NCI-H526 treated with DMSO at 0.1 percent for 48 hours (cell line): ENCODE data around the gene PAQR4.
"Not testable (repeated sequence)": the region's sequence is repeated elsewhere in the genome, so short reads cannot be mapped to it uniquely, and the experiment has no call there.

Experiments used
- DNase-seq: peaks from one replicate; lab custom pipeline; 2025; lab: John Stamatoyannopoulos, UW

PAQR4 gene

GRCh38 chr16:2968738-2969544 lies at the start of gene PAQR4:
Gene PAQR4, plus strand, starts transcription at chr16:2969348. Its CDS starts 327 bp downstream, at chr16:2969675.
- DNase-seq: peak; percentile 75

DNA sequence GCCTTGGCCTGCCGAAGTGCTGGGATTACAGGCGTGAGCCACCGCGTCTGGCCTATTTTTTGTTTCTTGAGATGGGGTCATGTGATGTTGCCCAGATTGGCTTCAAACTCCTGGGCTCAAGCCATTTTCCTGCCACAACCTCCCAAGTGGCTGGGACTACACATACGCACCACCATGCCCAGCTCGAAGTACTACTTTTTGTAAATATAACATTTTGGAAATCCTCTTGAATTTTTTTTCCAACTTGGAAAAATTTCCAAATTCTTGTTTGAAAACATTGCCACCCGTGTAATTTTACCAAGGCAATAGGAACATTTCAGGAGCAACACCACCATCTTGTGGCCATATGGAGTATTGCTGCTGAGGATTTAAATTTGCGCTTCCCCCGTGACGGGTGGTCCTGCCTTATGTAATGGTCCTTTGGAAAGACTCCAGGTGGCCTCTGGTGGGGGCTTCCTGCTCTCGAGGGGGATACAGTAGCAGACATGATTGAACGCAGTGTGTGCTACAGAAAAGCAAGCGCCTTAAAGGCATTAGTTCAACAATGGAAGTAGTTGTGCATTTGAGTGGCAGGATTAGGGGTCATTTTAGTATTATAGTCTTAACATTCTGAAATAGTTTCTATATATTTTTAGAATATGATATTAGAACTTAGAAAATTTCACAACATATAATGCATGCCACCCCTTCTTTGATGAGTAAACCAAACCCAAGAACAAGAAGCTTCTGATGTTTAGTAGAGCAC lies 49.5 kb upstream of the PAQR4 start:
- DNase-seq: no peak

DNA sequence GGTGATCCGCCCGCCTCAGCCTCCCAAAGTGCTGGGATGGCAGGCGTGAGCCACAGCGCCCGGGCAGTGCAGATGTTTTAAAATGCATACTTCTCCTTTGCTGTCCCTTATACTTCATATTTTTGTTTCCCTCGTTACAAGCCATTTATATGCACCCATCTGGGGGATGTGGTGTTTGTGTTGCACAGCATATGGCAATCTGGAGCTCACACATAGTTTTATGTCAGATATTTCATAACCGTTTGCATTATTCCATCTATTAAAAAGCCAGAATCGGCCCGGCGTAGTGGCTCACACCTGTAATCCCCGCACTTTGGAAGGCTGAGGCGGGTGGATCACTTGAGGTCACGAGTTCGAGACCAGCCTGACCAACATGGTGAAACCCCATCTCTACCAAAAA lies 45.7 kb upstream of the PAQR4 start:
- no peak for DNase-seq

DNA sequence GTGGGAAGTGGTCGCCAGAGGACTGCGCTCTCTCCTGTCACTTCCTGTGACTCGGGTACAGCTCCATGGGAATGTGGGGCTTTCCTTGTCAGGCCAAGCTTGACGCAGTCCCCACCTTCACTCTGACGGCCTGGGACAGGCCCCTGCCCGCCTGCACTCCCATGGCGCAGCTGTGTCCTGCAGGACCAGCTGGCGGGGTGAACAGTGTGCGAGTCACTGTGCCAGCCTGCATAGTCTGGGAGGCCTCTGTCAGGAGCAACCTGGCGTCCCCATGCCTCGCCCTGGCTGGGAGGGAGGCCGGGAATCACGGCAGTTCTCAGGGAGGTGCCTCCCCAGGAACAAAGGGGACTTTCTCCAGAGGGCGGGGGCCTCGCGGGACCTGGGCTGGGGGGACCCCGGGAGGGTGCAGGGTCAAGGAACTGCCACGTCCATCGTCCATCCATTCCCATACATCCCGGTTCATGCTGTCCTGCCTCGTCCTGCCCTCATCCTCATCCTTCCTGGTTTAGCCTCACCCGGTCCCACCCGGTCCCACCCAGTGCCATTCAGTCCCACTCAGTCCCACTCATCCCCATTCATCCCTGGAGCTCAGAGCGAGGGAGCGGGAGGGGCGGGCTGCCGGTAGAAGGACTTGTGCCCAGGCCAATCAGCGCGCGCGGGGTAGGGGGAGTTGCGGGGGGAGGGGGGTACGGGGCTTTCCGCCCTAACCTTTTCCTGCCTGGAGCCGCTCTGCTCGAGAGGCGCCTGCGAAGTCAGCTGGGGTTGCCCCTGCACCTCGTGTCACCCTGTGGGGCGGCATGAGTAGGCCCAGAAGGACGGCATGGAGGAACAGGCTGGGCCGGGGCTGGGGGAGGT lies 44.0 kb upstream of the PAQR4 start:
- no peak for DNase-seq

- no peak for DNase-seq
Observed at GRCh38 chr16:2925951-2926649, 43.0 kb upstream of the PAQR4 start.

- no peak for DNase-seq
Observed at GRCh38 chr16:2926650-2926999, 42.5 kb upstream of the PAQR4 start.

DNA sequence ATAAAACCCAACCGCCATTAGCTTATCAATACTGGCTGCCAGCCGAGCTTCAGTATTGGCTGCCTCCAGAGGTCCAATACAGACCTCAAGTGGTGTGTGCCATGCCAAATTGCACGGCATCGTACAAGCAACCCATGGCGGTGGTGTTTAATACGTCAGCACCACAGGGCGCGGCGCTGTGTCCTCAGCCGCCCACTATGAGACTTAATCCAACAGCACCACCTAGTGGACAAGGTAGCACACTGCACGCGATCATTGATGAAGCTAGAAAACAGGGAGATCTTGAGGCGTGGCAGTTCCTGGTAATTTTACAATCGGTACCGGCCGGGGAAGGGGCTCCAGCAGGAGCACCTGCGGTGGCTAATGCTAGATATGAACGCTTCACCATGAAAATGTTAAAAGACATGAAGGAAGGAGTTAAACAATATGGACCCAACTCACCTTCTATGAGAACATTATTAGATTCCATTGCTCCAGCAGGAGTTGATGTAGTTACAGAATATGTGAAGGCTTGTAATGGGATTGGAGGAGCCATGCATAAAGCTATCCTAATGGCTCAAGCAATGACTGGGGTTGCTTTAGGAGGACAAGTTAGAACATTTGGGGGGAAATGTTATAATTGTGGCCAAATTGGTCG lies 42.0 kb upstream of the PAQR4 start:
- DNase-seq: peak; percentile 22

DNA sequence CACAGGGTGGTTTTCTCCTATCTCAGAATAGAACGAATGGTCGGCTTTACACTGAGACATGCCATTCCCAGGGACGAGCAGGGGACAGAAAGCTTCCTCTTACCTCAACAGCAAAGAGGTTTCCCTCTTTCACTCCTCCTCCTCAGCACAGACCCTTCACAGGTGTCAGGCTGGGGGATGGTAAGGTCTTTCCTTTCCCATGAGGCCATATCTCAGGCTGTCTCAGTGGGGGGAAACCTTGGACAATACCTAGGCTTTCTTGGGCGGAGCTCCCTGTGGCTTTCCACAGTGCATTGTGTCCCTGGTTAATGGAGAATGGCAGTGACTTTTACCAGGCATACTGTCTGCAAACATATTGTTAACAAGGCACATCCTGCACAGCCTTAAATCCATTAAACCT lies 41.0 kb upstream of the PAQR4 start:
- not testable (repeated sequence) for DNase-seq

GRCh38 chr16:2928796-2929195 lies 40.4 kb upstream of the PAQR4 start:
- no peak for DNase-seq

DNA sequence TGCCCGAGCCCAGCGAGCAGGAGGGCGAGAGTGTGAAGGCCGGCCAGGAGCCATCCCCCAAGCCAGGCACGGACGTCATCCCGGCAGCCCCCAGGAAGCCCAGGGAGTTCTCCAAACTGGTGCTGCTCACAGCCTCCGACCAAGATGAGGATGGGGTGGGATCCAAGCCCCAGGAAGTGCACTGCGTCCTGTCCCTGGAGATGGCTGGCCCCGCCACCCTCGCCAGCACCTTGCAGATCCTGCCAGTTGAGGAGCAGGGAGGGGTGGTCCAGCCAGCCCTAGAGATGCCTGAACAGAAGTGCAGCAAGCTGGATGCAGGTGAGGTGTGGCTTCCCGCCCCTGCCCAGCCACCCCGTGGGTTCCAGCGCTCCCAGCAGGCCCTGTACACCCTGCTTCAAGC lies 39.5 kb upstream of the PAQR4 start:
- DNase-seq: no peak

DNA sequence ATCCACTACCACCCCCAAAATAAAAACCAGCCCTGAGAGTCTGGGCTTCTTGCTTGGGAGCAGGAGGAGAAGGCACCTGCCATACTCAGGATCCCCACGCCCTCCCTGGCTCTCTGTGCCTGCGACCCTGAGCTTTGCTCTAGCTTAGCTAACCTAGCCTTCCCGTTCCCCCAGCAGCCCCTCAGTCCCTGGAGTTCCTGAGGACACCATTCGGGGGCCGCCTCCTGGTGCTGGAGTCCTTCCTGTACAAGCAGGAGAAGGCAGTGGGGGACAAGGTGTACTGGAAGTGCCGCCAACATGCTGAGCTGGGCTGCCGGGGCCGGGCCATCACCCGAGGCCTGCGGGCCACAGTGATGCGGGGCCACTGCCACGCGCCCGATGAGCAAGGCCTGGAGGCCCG lies 38.9 kb upstream of the PAQR4 start:
- no peak for DNase-seq

DNA sequence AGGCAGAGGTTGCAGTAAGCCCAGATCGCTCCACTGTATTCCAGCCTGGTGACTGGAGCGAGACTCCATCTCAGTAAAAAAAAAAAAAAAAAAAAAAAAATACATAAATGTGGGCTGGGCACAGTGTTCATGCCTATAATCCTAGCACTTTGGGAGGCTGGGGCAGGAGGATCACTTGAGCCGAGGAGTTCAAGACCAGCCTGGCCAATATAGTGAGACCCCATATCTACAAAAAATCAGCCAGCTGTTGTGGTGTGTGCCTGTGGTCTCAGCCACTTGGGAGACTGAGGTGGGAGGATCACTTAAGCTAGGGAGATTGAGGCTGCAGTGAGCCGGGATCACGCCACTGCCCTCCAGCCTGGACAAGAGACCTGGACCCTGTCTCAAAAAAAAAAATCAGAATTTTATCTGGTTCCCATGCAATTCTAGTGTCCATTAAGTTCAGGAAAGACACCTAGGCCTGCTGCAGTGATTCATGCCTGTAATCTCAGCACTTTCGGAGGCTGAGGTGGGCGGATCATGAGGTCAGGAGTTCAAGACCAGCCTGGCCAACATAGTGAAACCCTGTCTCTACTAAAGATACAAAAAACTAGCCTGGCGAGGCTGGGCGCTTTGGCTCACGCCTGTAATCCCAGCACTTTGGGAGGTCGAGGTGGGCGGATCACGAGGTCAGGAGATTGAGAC lies 37.8 kb upstream of the PAQR4 start:
- DNase-seq: not testable (repeated sequence)

GRCh38 chr16:2933136-2933535 lies 36.0 kb upstream of the PAQR4 start:
- DNase-seq: no peak

DNA sequence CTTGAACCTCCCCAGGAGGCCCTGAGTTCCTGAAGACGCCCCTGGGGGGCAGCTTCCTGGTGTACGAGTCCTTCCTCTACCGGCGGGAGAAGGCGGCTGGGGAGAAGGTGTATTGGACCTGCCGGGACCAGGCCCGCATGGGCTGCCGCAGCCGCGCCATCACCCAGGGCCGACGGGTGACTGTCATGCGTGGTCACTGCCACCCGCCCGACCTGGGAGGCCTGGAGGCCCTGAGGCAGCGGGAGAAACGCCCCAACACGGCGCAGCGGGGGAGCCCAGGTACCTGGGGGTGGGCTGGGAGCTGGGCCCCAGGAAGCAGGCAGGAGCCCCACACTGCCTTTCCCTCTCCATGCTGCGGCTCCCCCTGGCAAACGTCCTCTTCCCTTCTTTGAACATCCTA lies 35.4 kb upstream of the PAQR4 start:
- no peak for DNase-seq

DNA sequence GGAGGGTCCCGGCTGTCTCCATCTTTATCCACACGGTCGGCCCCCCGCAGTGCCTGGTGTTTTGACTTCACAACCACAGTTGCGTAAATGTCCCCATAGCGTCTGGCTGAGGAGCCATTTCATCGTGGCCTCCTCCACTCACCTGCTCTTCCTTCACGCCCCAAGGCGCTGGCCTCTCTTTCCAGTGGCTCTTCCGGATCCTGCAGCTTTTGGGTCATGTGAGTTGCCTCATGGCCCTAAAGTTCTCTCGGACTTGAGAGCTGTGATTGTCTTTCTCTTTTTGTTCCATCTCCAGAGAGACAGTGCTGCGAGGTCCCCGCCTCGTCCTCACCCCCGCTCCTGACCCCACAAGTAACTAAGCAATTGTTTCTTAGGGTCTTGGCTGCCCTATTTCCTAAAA lies 34.7 kb upstream of the PAQR4 start:
- DNase-seq: no peak

DNA sequence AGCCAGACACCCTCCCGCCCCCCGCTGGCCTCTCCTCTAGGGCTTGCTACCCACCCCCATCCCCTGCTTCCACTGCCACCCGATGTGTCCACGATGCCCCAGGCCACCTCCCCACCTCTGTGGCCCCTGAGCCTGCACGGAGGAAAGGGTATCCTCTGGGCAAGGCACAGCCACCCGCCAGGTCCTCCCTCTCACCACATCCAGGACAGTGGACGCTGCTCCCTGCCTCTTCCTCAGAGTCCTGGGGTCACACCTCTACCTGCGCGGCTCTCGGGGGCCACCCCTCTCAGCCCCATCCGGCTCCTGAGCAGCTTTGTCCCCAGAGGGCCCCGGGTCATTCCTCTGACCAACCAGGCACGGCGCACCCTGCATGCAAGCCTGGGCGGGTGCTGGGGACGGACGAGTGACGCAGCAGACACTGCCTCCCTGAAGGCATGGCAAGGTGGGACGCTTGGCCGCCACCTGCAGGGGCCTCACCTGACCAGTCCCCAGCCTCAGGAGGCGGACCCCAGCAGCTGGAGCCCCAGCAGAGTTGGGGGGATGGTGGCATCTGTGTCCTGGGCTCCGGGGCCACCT lies 32.6 kb upstream of the PAQR4 start:
- DNase-seq: no peak

GRCh38 chr16:2937170-2937569 lies 32.0 kb upstream of the PAQR4 start:
- DNase-seq: no peak

DNA sequence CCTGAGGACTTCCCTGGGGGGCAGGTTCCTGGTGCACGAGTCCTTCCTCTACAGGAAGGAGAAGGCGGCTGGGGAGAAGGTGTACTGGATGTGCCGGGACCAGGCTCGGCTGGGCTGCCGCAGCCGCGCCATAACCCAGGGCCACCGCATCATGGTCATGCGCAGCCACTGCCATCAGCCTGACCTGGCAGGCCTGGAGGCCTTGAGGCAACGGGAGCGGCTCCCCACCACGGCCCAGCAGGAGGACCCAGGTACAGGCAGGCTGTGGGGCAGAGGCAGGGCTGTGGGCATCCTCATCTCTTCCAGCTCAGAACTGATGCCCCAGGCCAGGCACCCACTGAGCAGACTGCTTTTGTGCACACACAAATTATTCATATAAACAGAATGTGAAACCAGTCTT lies 30.9 kb upstream of the PAQR4 start:
- no peak for DNase-seq

DNA sequence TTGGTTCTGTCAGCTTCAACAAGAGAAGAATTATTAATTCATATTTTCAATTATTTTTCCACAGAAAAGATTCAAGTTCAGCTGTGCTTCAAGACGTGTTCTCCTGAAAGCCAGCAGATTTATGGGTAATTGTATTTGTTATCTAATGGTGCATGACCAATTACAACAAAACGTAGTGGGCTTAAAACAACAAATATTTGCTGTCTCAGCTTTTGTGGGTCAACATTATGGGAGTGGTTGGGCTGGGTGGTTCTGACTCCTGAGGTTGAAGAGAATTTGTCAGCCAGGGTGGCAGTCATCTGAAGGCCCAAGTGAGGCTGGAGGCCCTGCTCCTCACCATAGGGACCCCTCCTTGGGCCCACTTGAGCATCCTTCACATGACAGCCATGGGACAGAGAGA lies 29.2 kb upstream of the PAQR4 start:
- no peak for DNase-seq

DNA sequence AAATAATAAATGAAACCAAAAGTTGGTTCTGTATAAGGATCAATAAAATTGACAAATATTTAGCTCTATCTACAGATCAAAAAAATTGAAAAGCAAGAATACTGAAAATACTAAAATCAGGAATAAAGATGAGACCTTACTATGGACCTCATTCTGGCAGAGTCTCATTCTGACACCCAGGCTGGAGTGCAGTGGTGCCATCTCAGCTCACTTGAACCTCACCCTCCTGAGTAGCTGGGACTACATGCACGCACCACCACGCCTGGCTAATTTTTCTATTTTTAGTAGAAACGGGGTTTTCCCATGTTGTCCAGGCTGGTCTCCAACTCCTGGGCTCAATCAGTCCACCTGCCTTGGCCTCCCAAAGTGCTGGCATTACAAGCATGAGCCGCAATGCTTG lies 27.1 kb upstream of the PAQR4 start:
- DNase-seq: no peak

DNA sequence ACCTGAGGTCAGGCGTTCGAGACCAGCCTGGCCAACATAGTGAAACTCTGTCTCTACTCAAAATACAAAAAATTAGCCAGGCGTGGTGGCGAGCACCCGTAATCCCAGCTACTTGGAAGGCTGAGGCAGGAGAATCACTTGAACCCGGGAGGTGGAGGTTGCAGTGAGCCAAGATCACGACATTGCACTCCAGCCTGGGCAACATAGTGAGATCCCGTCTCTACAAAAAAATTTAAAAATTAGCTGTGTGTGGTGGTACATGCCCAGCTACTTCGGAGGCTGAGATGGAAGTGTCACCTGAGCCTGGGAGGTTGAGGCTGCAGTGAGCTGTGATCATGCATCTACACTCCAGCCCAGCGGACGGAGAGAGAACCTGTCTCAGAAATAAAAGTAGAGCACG lies 25.4 kb upstream of the PAQR4 start:
- DNase-seq: not testable (repeated sequence)
